GM21367 (cell line): Measurements from ENCODE around the gene MTPN.
A peak's percentile ranks its signal among the peaks of the same experiment; 100 is the strongest.

Experiments
- ATAC-seq: cut with Tn5 transposase; IDR thresholded peaks from one replicate; pipeline ENCODE4 v1.9.1; 2021; ENCODE audit not compliant: unreplicated experiment

The MTPN gene

GRCh38 chr7:135959646-135960363 is 17.4 kb downstream of the MTPN start:
- no peak for ATAC-seq

GRCh38 chr7:135958173-135958572 is 19.0 kb downstream of the MTPN start:
- no peak for ATAC-seq

- ATAC-seq = no peak
Measured at GRCh38 chr7:135957627-135958026, 19.5 kb downstream of the MTPN start.

- no peak for ATAC-seq
Measured at GRCh38 chr7:135956393-135956792, 20.8 kb downstream of the MTPN start.

- ATAC-seq = no peak
Measured at GRCh38 chr7:135950972-135951371, 26.2 kb downstream of the MTPN start.

GRCh38 chr7:135950429-135950828 is 26.7 kb downstream of the MTPN start:
- ATAC-seq = no peak

GRCh38 chr7:135946289-135947055 is 30.7 kb downstream of the MTPN start:
- no peak for ATAC-seq

GRCh38 chr7:135944753-135945152 is 32.4 kb downstream of the MTPN start:
- ATAC-seq = no peak

- no peak for ATAC-seq
Measured at GRCh38 chr7:135943134-135943879, 33.9 kb downstream of the MTPN start.

GRCh38 chr7:135942614-135943013 is 34.5 kb downstream of the MTPN start:
- ATAC-seq = peak; percentile 75

- no peak for ATAC-seq
Measured at GRCh38 chr7:135940077-135941075, 36.8 kb downstream of the MTPN start.

- ATAC-seq = no peak
Measured at GRCh38 chr7:135939261-135939812, 37.8 kb downstream of the MTPN start.

GRCh38 chr7:135938563-135938962 is 38.6 kb downstream of the MTPN start:
- ATAC-seq = peak; percentile 51

GRCh38 chr7:135938086-135938485 is 39.1 kb downstream of the MTPN start:
- ATAC-seq = no peak

- ATAC-seq = no peak
Measured at GRCh38 chr7:135936497-135937217, 40.5 kb downstream of the MTPN start.

GRCh38 chr7:135934651-135935050 is 42.5 kb downstream of the MTPN start:
- no peak for ATAC-seq

- no peak for ATAC-seq
Measured at GRCh38 chr7:135933509-135934188, 43.5 kb downstream of the MTPN start.

GRCh38 chr7:135932131-135932530 is 45.0 kb downstream of the MTPN start:
- no peak for ATAC-seq
